Lower lobe of right lung (tissue), 2 donors: ENCODE data around the gene RNF225. TPM values are rescaled to one million over a fixed set of nuclear protein-coding genes. Genes with fewer than 3 reads are reported as not detected.

Experiments
- ATAC-seq, 2 donors: fragments of 200-7000 bp; cut with Tn5 transposase; one replicate each; pipeline ENCODE4 v1.9.1; 2020 to 2022; ENCODE audit warnings: mild to moderate bottlenecking in 2 of 2, moderate library complexity in 2 of 2
- DNase-seq: peaks from one replicate; pipeline ENCODE4 v3.0.0-alpha.2; 2020
- H3K27ac ChIP-seq: fragments of 200-600 bp; one replicate; pipeline ENCODE4 v1.8.0; 2022
- H3K27me3 ChIP-seq: fragments of 200-600 bp; one replicate; pipeline ENCODE4 v1.8.0; 2022; ENCODE audit warnings: low read depth
- H3K36me3 ChIP-seq: fragments of 200-600 bp; one replicate; pipeline ENCODE4 v1.8.0; 2022; ENCODE audit warnings: mild to moderate bottlenecking
- H3K4me1 ChIP-seq: fragments of 200-600 bp; one replicate; pipeline ENCODE4 v1.8.0; 2022
- H3K4me3 ChIP-seq: fragments of 200-600 bp; one replicate; pipeline ENCODE4 v1.8.0; 2022; ENCODE audit warnings: mild to moderate bottlenecking
- H3K9me3 ChIP-seq: fragments of 200-600 bp; one replicate; pipeline ENCODE4 v1.8.0; 2022
- intact Hi-C: fragments of 100-400 bp; cut with DNase I; formaldehyde crosslinking; loops from one replicate; pipeline ENCODE4 v1.11.0; 2022
- total RNA-seq: library from RNA; stranded (reverse); fragmentation: NEBNext Ultra II Directional; extraction: Animal tissue kit (Norgen Biotek cat#: 25700); gene quantifications from one replicate; pipeline ENCODE4 v1.2.1, GENCODE V29; 2021
- TF ChIP-seq, protein P1 (sequence below): fragments of 200-600 bp; IDR thresholded peaks from one replicate; pipeline ENCODE4 v1.8.0; 2022; ENCODE audit warnings: antibody characterized with exemption, mild to moderate bottlenecking
- donor health status: DM: no; HTN: yes; CAD: no; lungs with severe emphysema.

RNF225 gene
- total RNA-seq, 1 donor from 2014 or later, result not detected

DNA sequence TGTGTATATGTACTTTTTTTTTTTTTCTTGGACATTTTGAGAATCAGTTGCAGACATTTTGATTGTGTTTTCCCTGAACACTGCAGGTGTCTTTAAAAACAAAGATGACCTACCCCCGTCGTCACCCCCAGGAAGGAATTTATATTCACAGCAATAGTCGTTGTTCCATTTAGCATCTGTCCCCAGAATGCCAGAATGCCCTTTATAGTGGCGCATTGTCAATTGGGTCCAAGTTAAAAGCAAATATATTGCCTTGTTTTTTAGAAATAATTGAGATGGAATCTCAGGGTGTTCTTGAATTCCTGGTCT is 1.8 kb upstream of the RNF225 start:
- intact Hi-C loops, result no loop called here

DNA sequence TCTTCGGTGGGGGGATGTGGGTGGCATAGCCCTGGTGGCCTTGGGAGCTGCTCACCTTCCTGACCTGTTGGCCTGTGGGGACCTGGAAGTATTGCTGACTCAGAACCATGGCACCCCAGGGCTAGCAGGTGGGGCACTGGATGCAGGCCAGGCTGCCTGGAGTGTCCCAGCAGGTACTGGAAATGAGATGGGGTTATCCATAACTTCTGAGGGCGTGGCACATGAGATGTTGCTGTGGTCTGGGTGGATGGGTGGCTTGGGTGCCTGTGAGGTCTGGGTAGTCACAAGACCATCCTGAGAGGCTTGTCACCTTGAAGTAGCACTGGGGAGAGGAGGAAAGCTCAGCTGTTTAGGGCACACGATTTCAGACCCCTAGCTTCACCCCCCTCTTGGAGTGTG is 636 bp upstream of the RNF225 start:
- H3K36me3 ChIP-seq, result peaks cover 53% of the 10 kb centered on the region
- H3K27me3 ChIP-seq, result peaks cover 18% of the 10 kb centered on the region
- H3K9me3 ChIP-seq, result no peaks in the 10 kb centered on the region
- intact Hi-C loops, result no loop called here
- TF ChIP-seq, protein P1, sequence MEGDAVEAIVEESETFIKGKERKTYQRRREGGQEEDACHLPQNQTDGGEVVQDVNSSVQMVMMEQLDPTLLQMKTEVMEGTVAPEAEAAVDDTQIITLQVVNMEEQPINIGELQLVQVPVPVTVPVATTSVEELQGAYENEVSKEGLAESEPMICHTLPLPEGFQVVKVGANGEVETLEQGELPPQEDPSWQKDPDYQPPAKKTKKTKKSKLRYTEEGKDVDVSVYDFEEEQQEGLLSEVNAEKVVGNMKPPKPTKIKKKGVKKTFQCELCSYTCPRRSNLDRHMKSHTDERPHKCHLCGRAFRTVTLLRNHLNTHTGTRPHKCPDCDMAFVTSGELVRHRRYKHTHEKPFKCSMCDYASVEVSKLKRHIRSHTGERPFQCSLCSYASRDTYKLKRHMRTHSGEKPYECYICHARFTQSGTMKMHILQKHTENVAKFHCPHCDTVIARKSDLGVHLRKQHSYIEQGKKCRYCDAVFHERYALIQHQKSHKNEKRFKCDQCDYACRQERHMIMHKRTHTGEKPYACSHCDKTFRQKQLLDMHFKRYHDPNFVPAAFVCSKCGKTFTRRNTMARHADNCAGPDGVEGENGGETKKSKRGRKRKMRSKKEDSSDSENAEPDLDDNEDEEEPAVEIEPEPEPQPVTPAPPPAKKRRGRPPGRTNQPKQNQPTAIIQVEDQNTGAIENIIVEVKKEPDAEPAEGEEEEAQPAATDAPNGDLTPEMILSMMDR, result no peak
- no peak overlapping the region for H3K4me3 ChIP-seq
- H3K4me1 ChIP-seq, result peaks cover 10% of the 10 kb centered on the region
- DNase-seq, result no peak
- ATAC-seq, result peak; percentile 10 to 25
- H3K27ac ChIP-seq, result no peak overlapping the region

More for the DNA sequence above, 1.8 kb upstream of the RNF225 start:
- H3K4me1 ChIP-seq, result peaks cover 16% of the 10 kb centered on the region
- no peak overlapping the region for H3K27ac ChIP-seq
- TF ChIP-seq, protein P1, result no peak
- no peak for DNase-seq
- no peaks in the 10 kb centered on the region for H3K9me3 ChIP-seq
- H3K27me3 ChIP-seq, result peaks cover 18% of the 10 kb centered on the region
- ATAC-seq, result no peak
- H3K4me3 ChIP-seq, result no peak overlapping the region
- peaks cover 65% of the 10 kb centered on the region for H3K36me3 ChIP-seq

DNA sequence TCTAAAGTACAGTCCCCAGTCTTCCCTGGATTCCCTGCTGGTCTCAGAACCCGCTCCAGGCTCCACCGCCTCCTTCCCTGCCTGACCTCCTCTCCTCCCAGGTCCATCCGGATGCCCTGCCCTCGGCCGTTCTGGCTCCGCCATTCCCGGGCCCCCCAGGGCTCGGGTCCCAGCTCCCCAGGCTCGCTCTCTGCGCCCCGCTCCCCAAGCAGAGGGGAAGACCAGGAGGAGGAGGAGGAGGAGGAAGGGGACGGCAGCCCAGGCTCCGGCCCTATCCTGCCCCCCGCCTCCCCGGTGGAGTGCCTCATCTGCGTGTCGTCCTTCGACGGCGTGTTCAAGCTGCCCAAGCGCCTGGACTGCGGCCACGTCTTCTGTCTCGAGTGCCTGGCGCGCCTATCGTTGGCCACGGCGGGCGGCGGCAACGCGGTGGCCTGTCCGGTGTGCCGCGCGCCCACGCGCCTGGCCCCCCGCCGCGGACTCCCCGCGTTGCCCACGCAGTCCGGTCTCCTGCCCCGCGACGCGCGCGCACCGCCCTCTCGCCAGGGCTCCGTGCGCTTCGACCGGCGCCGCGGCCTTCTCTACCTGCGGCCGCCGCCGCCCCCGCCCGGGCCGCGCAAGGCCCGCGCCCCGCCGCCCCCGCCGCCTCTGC is 647 bp downstream of the RNF225 start:
- peak overlapping the region; percentile 21 for H3K4me3 ChIP-seq

DNA sequence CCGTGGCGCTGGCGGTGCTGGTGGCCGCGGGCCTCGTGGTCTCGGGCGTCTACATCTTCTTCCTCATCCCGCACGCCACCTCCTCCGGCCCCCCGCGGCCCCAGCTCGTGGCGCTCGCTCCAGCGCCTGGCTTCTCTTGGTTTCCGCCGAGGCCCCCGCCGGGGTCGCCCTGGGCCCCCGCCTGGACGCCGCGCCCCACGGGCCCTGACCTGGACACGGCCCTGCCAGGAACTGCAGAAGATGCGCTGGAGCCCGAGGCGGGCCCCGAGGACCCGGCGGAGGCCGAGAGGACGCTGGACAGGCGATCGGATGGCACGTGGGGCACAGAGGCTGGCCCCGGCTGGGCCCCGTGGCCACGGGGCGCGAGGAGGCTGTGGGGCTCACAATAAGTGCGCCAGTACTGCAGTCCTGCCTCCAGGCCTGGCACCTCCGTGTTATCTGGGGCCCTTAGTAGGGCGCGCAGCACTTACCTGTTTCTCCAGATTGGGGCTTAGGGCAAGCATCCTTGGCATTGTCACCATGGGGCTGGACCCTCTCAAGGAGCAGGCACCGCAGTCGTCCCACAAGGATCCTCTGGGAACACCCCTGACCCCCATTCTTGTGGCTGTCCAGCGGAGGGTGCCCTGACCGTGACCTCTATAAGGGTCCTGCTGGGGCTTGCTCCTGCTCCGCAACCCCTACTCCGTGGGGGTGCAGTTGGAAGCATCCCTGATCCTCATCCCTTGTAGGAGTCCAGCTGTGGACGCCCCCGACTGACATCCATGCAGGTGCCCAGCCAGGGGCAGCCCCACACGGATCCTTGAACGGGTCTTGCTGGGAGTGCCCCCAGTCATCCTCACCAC is 1.5 kb downstream of the RNF225 start:
- TF ChIP-seq, protein P1, result no peak
- Histone ChIP-seq H3K4me1 (peaks cover 12% of the 10 kb centered on the region), H3K27me3 (peaks cover 18% of the 10 kb centered on the region), H3K36me3 (peaks cover 33% of the 10 kb centered on the region), H3K4me3 (no peak overlapping the region), H3K27ac (no peak overlapping the region), H3K9me3 (no peaks in the 10 kb centered on the region)
- ATAC-seq, result no peak
- intact Hi-C loops, result no loop called here
- DNase-seq, result no peak

More for the DNA sequence above, 647 bp downstream of the RNF225 start:
- H3K27me3 ChIP-seq, result peaks cover 18% of the 10 kb centered on the region
- peaks cover 41% of the 10 kb centered on the region for H3K36me3 ChIP-seq
- no peak for DNase-seq
- TF ChIP-seq, protein P1, result no peak
- peaks cover 9% of the 10 kb centered on the region for H3K4me1 ChIP-seq
- no peak overlapping the region for H3K27ac ChIP-seq
- intact Hi-C loops, result no loop called here
- H3K9me3 ChIP-seq, result no peaks in the 10 kb centered on the region
- ATAC-seq, result peak; percentile 2 to 19

DNA sequence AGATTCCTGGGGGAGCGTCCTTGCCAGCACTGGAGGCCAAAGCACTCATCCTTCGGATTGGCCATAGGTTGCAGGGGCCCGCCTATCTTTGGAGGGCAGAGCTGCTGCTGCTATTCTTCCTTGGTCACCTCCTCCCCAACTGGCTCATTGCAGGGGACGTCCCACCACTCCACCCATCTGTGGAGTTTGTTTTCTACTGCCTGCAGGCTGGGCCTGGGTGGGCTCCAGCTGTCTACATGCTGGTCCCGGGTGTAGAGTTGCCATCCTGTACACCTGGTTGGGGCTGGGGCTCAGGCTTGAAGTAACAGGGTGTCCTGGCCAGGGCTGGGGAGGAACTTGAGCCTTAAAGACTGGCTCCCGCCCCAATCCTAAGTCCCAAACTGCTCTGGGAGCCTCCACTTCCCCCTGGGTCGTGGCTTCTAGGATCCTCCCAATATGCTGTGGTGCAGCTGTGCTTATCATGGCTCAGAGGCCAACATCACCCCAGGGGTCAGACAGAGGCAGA is 2.1 kb downstream of the RNF225 start:
- Histone ChIP-seq H3K9me3 (no peaks in the 10 kb centered on the region), H3K4me1 (peaks cover 16% of the 10 kb centered on the region), H3K4me3 (no peak overlapping the region), H3K27ac (no peak overlapping the region), H3K27me3 (peaks cover 18% of the 10 kb centered on the region), H3K36me3 (peaks cover 27% of the 10 kb centered on the region)
- intact Hi-C loops, result no loop called here
- TF ChIP-seq, protein P1, result no peak
- ATAC-seq (no peak), DNase-seq (no peak)
